ENCODE measurements around the gene ZNF148.
"Not testable (repeated sequence)": the region's sequence is repeated elsewhere in the genome, so short reads cannot be mapped to it uniquely, and the experiment has no call there.

The ZNF148 gene

GRCh38 chr3:125374996-125375941, at the start of gene ZNF148:
Gene ZNF148, minus strand, starts transcription at chr3:125375325. Its CDS starts 61,685 bp downstream, at chr3:125313640.
- TF ChIP-seq ZFX (IDR thresholded peaks at IDR 0.05; ENCODE audit: borderline replicate concordance) (no peak), CTCF (IDR thresholded peaks at IDR 0.05) (no peak)
- H3K27ac ChIP-seq = peak within 1 kb of the TSS; percentile 87

- TF ChIP-seq ZFX (IDR thresholded peaks at IDR 0.05; ENCODE audit: borderline replicate concordance) (no peak), CTCF (IDR thresholded peaks at IDR 0.05) (no peak)
These were observed 43.2 kb upstream of the ZNF148 start for GRCh38 chr3:125418306-125418705.

GRCh38 chr3:125416235-125416634, 41.1 kb upstream of the ZNF148 start:
- TF ChIP-seq CTCF (IDR thresholded peaks at IDR 0.05) (no peak), ZFX (IDR thresholded peaks at IDR 0.05; ENCODE audit: borderline replicate concordance) (no peak)
- H3K27ac ChIP-seq = no peak overlapping the region

More at GRCh38 chr3:125418306-125418705, 43.2 kb upstream of the ZNF148 start:
- no peak overlapping the region for H3K27ac ChIP-seq

GRCh38 chr3:125414669-125415068, 39.5 kb upstream of the ZNF148 start:
- TF ChIP-seq CTCF (IDR thresholded peaks at IDR 0.05) (no peak), ZFX (IDR thresholded peaks at IDR 0.05; ENCODE audit: borderline replicate concordance) (no peak)
- H3K27ac ChIP-seq = no peak overlapping the region

- H3K27ac ChIP-seq = no peak overlapping the region
- no peak for TF ChIP-seq CTCF (IDR thresholded peaks at IDR 0.05)
- TF ChIP-seq ZFX (IDR thresholded peaks at IDR 0.05; ENCODE audit: borderline replicate concordance) = no peak
These were observed 35.8 kb upstream of the ZNF148 start for GRCh38 chr3:125410922-125411321.

GRCh38 chr3:125406070-125406469, 30.9 kb upstream of the ZNF148 start:
- no peak overlapping the region for H3K27ac ChIP-seq
- TF ChIP-seq ZFX (IDR thresholded peaks at IDR 0.05; ENCODE audit: borderline replicate concordance) (no peak), CTCF (IDR thresholded peaks at IDR 0.05) (no peak)

- H3K27ac ChIP-seq = not testable (repeated sequence)
These were observed 30.4 kb upstream of the ZNF148 start for GRCh38 chr3:125405515-125405914.

Measured in 22Rv1 (cell line).